Nephron (organoid): ENCODE measurements around the gene TBC1D5.
"Not testable (repeated sequence)": the region's sequence is repeated elsewhere in the genome, so short reads cannot be mapped to it uniquely, and the experiment has no call there.

Experiments used
- H3K27ac Mint-ChIP-seq, 3 experiments: 2 replicates each; pipeline ENCODE4 v1.8.0; 2020; ENCODE audit warnings: mixed read lengths in 3 of 3, mild to moderate bottlenecking in 2 of 3, moderate library complexity in 1 of 3
- H3K27me3 Mint-ChIP-seq: 2 replicates; pipeline ENCODE4 v1.8.0; 2021; ENCODE audit warnings: low read depth, mild to moderate bottlenecking, moderate library complexity, mixed read lengths
- H3K36me3 Mint-ChIP-seq: 2 replicates; pipeline ENCODE4 v1.8.0; 2020; ENCODE audit warnings: low read depth, mixed read lengths
- H3K4me1 Mint-ChIP-seq: 2 replicates; pipeline ENCODE4 v1.8.0; 2020; ENCODE audit warnings: mixed read lengths
- H3K4me3 Mint-ChIP-seq, 3 experiments: 2 replicates each; pipeline ENCODE4 v1.8.0; 2020; ENCODE audit warnings: mild to moderate bottlenecking in 3 of 3, mixed read lengths in 3 of 3, moderate library complexity in 2 of 3
- H3K9me3 Mint-ChIP-seq: 2 replicates; pipeline ENCODE4 v1.8.0; 2020; ENCODE audit warnings: mixed read lengths
- CTCF ChIP-seq, 3 experiments: fragments of 200-600 bp; sonication (generic); IDR thresholded peaks; one replicate each; pipeline ENCODE4 v1.5.0; 2021; ENCODE audit warnings: antibody characterized with exemption in 3 of 3; ENCODE audit not compliant: unreplicated experiment in 3 of 3

TBC1D5 gene

GRCh38 chr3:17629400-17629799, 113.0 kb downstream of the TBC1D5 start:
- Mint-ChIP-seq H3K4me3 (no peak overlapping the region), H3K27me3 (no peaks in the 10 kb centered on the region), H3K9me3 (no peaks in the 10 kb centered on the region), H3K4me1 (peaks cover 36% of the 10 kb centered on the region), H3K27ac (peak overlapping the region in 1 of 3 experiments; percentile 46), H3K36me3 (peaks cover 4% of the 10 kb centered on the region)
- no peak for TF ChIP-seq CTCF (IDR thresholded peaks at IDR 0.05; ENCODE audit: unreplicated experiment in 3 of 3)

- Mint-ChIP-seq H3K4me3 (no peak overlapping the region), H3K9me3 (no peaks in the 10 kb centered on the region), H3K4me1 (peaks cover 23% of the 10 kb centered on the region), H3K27ac (no peak overlapping the region), H3K27me3 (no peaks in the 10 kb centered on the region), H3K36me3 (peaks cover 8% of the 10 kb centered on the region)
- no peak for TF ChIP-seq CTCF (IDR thresholded peaks at IDR 0.05; ENCODE audit: unreplicated experiment in 3 of 3)
Measured at GRCh38 chr3:17626395-17626794, 116.0 kb downstream of the TBC1D5 start.

GRCh38 chr3:17625133-17625532, 117.3 kb downstream of the TBC1D5 start:
- Mint-ChIP-seq H3K27me3 (no peaks in the 10 kb centered on the region), H3K36me3 (peaks cover 15% of the 10 kb centered on the region)

GRCh38 chr3:17623464-17623863, 119.0 kb downstream of the TBC1D5 start:
- Mint-ChIP-seq H3K4me1 (peaks cover 10% of the 10 kb centered on the region), H3K9me3 (peaks cover 2% of the 10 kb centered on the region), H3K4me3 (no peak overlapping the region), H3K27me3 (no peaks in the 10 kb centered on the region), H3K27ac (no peak overlapping the region), H3K36me3 (peaks cover 27% of the 10 kb centered on the region)
- no peak for TF ChIP-seq CTCF (IDR thresholded peaks at IDR 0.05; ENCODE audit: unreplicated experiment in 3 of 3)

More at GRCh38 chr3:17625133-17625532, 117.3 kb downstream of the TBC1D5 start:
- no peak overlapping the region for H3K27ac Mint-ChIP-seq
- H3K9me3 Mint-ChIP-seq = no peaks in the 10 kb centered on the region
- no peak for TF ChIP-seq CTCF (IDR thresholded peaks at IDR 0.05; ENCODE audit: unreplicated experiment in 3 of 3)
- no peak overlapping the region for H3K4me3 Mint-ChIP-seq
- peaks cover 20% of the 10 kb centered on the region for H3K4me1 Mint-ChIP-seq

GRCh38 chr3:17619968-17620367, 122.5 kb downstream of the TBC1D5 start:
- TF ChIP-seq CTCF (IDR thresholded peaks at IDR 0.05; ENCODE audit: unreplicated experiment in 3 of 3) = no peak
- peaks cover 27% of the 10 kb centered on the region for H3K9me3 Mint-ChIP-seq
- H3K4me3 Mint-ChIP-seq = no peak overlapping the region
- H3K4me1 Mint-ChIP-seq = no peaks in the 10 kb centered on the region
- H3K27ac Mint-ChIP-seq = no peak overlapping the region
- no peaks in the 10 kb centered on the region for H3K27me3 Mint-ChIP-seq
- peaks cover 61% of the 10 kb centered on the region for H3K36me3 Mint-ChIP-seq

- not testable (repeated sequence) for H3K27ac Mint-ChIP-seq, H3K27me3 Mint-ChIP-seq, H3K4me1 Mint-ChIP-seq, H3K4me3 Mint-ChIP-seq
- H3K9me3 Mint-ChIP-seq = peaks cover 45% of the 10 kb centered on the region
- H3K36me3 Mint-ChIP-seq = peaks cover 60% of the 10 kb centered on the region
Measured at GRCh38 chr3:17613017-17613416, 129.4 kb downstream of the TBC1D5 start.
